K562 (cell line): ENCODE data around the gene KCNAB1.

Experiments
- MTA3 ChIP-seq: fragments of 450-650 bp; formaldehyde crosslinking; IDR thresholded peaks from 2 replicates; pipeline ENCODE4 v1.6.1; 2017; ENCODE audit warnings: mild to moderate bottlenecking, borderline replicate concordance
- MYC ChIP-seq, 2 experiments: fragments of 250-450 bp in 1 of 2; sonication (Bioruptor Pico) in 1 of 2; IDR thresholded peaks; 2 replicates each; pipeline versions ENCODE4 v1.5.1 to v1.6.1; 2012 to 2021; ENCODE audit warnings: low read depth in 2 of 2, borderline replicate concordance in 1 of 2, improper control_type of control experiment in 1 of 2, low read length in 1 of 2, mild to moderate bottlenecking in 1 of 2, moderate library complexity in 1 of 2
- NRF1 ChIP-seq, 2 experiments: fragments of 450-650 bp; IDR thresholded peaks in 1 of 2; conservative IDR thresholded peaks in 1 of 2; 2 replicates each; pipeline ENCODE4 v1.6.1; 2014; ENCODE audit warnings: mild to moderate bottlenecking in 2 of 2
- POLR2AphosphoS2 ChIP-seq: IDR thresholded peaks from 2 replicates; pipeline ENCODE4 v1.6.1; 2012; ENCODE audit warnings: low read length, improper control_type of control experiment
- RFX5 ChIP-seq: IDR thresholded peaks from 2 replicates; pipeline ENCODE4 v1.6.1; 2011; ENCODE audit warnings: low read depth, mild to moderate bottlenecking, improper control_type of control experiment, low read length
- TAF1 ChIP-seq: IDR thresholded peaks from 2 replicates; pipeline ENCODE4 v1.6.1; 2011; ENCODE audit warnings: mild to moderate bottlenecking, low read length, moderate library complexity; ENCODE audit not compliant: insufficient read depth, control insufficient read depth, severe bottlenecking; ENCODE audit errors: extremely low read depth
- YY1 ChIP-seq, 3 experiments: IDR thresholded peaks; 2 replicates each; pipeline ENCODE4 v1.6.1; 2011; ENCODE audit warnings: low read length in 2 of 3, mild to moderate bottlenecking in 2 of 3, moderate library complexity in 2 of 3, borderline replicate concordance in 1 of 3, control low read depth in 1 of 3, low read depth in 1 of 3; ENCODE audit not compliant: insufficient read depth in 3 of 3, insufficient replicate concordance in 2 of 3, control insufficient read depth in 1 of 3, insufficient read length in 1 of 3; ENCODE audit errors: extremely low read depth in 1 of 3
- TF ChIP-seq, protein P1 (sequence below): fragments of 450-650 bp; formaldehyde crosslinking; IDR thresholded peaks from 2 replicates; pipeline ENCODE4 v1.4.0; 2022; ENCODE audit warnings: mild to moderate bottlenecking, moderate library complexity
- TF ChIP-seq, protein P2 (sequence below), 3 experiments: IDR thresholded peaks in 2 of 3; conservative IDR thresholded peaks in 1 of 3; 2 replicates each; pipeline ENCODE4 v1.5.1; 2011 to 2012; ENCODE audit warnings: low read length in 3 of 3, mild to moderate bottlenecking in 3 of 3, control low read depth in 2 of 3, improper control_type of control experiment in 1 of 3, inconsistent platforms in 1 of 3, low read depth in 1 of 3, mixed read lengths in 1 of 3, moderate library complexity in 1 of 3; ENCODE audit not compliant: insufficient read depth in 2 of 3

DNA sequence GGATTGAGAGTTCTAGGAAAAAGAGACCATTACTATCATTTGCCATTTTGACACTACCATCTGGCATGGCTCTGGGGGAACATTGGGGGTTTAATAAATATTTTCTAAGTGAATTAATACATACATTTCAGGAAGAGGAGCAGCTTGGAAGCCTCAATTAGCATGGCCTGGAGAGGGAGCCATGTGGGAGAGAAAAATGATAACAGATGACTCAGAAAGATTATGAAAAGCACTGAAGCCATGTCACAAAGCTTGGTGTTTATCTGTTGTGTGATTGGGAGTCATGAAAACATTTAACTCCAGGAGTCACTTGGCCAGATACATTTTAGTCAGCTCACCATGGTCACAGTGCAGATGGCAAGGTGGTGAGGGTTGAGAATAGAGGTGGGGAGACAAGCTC is 313.5 kb downstream of the KCNAB1 start:
- TF ChIP-seq RFX5 = no peak
- TF ChIP-seq, protein P1, sequence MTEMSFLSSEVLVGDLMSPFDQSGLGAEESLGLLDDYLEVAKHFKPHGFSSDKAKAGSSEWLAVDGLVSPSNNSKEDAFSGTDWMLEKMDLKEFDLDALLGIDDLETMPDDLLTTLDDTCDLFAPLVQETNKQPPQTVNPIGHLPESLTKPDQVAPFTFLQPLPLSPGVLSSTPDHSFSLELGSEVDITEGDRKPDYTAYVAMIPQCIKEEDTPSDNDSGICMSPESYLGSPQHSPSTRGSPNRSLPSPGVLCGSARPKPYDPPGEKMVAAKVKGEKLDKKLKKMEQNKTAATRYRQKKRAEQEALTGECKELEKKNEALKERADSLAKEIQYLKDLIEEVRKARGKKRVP (CRISPR knock-in tag) = no peak
- no peak for TF ChIP-seq POLR2AphosphoS2
- TF ChIP-seq NRF1 (conservative IDR thresholded peaks at IDR 0.05 in 1 of 2, IDR thresholded peaks at IDR 0.05 in 1 of 2) = no peak
- no peak for TF ChIP-seq YY1 (IDR thresholded peaks at IDR 0.05; ENCODE audit: borderline replicate concordance in 1 of 3, control insufficient read depth in 1 of 3, extremely low read depth in 1 of 3, insufficient read depth in 3 of 3, insufficient read length in 1 of 3, insufficient replicate concordance in 2 of 3, low read depth in 1 of 3, low read length in 2 of 3)
- TF ChIP-seq, protein P2, sequence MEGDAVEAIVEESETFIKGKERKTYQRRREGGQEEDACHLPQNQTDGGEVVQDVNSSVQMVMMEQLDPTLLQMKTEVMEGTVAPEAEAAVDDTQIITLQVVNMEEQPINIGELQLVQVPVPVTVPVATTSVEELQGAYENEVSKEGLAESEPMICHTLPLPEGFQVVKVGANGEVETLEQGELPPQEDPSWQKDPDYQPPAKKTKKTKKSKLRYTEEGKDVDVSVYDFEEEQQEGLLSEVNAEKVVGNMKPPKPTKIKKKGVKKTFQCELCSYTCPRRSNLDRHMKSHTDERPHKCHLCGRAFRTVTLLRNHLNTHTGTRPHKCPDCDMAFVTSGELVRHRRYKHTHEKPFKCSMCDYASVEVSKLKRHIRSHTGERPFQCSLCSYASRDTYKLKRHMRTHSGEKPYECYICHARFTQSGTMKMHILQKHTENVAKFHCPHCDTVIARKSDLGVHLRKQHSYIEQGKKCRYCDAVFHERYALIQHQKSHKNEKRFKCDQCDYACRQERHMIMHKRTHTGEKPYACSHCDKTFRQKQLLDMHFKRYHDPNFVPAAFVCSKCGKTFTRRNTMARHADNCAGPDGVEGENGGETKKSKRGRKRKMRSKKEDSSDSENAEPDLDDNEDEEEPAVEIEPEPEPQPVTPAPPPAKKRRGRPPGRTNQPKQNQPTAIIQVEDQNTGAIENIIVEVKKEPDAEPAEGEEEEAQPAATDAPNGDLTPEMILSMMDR (IDR thresholded peaks at IDR 0.05 in 2 of 3, conservative IDR thresholded peaks at IDR 0.05 in 1 of 3; ENCODE audit: insufficient read depth in 2 of 3, low read depth in 1 of 3, low read length in 3 of 3) = 0 out of 6 replicates have a peak, but pooled peaks of 1 of the 3 experiments have one; percentile 9
- TF ChIP-seq MYC (IDR thresholded peaks at IDR 0.05; ENCODE audit: low read depth, low read length) = no peak
- TF ChIP-seq MYC (CRISPR knock-in tag; IDR thresholded peaks at IDR 0.05; ENCODE audit: borderline replicate concordance, low read depth) = no peak
- TF ChIP-seq MTA3 = no peak
- no peak for TF ChIP-seq TAF1
